Measurements from ENCODE around the gene PPEF2.
A peak's percentile ranks its signal among the peaks of the same experiment; 100 is the strongest.
"Not testable (repeated sequence)": the region's sequence is repeated elsewhere in the genome, so short reads cannot be mapped to it uniquely, and the experiment has no call there.

The PPEF2 gene, protein sequence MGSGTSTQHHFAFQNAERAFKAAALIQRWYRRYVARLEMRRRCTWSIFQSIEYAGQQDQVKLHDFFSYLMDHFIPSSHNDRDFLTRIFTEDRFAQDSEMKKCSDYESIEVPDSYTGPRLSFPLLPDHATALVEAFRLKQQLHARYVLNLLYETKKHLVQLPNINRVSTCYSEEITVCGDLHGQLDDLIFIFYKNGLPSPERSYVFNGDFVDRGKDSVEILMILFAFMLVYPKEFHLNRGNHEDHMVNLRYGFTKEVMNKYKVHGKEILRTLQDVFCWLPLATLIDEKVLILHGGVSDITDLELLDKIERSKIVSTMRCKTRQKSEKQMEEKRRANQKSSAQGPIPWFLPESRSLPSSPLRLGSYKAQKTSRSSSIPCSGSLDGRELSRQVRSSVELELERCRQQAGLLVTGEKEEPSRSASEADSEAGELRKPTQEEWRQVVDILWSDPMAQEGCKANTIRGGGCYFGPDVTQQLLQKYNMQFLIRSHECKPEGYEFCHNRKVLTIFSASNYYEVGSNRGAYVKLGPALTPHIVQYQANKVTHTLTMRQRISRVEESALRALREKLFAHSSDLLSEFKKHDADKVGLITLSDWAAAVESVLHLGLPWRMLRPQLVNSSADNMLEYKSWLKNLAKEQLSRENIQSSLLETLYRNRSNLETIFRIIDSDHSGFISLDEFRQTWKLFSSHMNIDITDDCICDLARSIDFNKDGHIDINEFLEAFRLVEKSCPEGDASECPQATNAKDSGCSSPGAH

GRCh38 chr4:75902352-75902751, at the start of gene PPEF2:
TSS of gene PPEF2 (minus strand) at chr4:75902452. CDS start at chr4:75896325, 6,127 bp downstream.
- H3K4me3 ChIP-seq (ENCODE audit: low read length), result no peak within 1 kb of the TSS

DNA sequence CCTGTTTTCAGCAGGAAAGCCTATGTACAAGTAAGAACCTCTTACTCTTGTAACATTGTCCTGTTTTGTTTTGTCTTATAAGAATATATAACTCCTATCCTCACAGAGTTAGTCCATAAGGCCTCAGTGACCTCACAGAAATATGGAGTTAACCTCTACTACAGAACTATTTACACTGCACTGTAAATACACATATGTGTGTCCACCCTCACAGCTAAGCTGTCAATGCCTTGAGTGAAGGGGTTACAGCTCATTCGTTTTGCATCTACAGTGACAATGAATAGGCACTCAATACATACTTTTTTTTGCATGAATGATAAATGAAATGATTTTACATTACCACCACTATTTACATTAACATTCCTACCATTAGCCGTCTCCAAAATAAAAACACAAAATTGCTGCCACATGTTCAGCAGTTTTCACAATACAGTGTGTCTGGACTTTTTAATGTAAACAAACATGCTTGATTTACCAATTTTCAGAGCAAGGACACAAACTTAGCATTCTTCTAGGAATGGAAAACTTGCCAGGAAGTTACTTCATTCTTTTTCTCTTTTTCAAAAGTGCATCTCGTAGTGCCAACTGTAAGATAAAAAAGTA, 48.1 kb upstream of the PPEF2 start:
- no peak for TF ChIP-seq ZNF274 (IDR thresholded peaks at IDR 0.05; ENCODE audit: low read depth, low read length)
- no peak overlapping the region for H3K4me3 ChIP-seq (ENCODE audit: low read length)

More at GRCh38 chr4:75902352-75902751, at the start of gene PPEF2:
- TF ChIP-seq ZNF274 (IDR thresholded peaks at IDR 0.05; ENCODE audit: low read depth, low read length), result no peak

- no peak overlapping the region for H3K4me3 ChIP-seq (ENCODE audit: low read length)
- TF ChIP-seq ZNF274 (IDR thresholded peaks at IDR 0.05; ENCODE audit: low read depth, low read length), result no peak
Measured at GRCh38 chr4:75948822-75949444, 46.7 kb upstream of the PPEF2 start.

DNA sequence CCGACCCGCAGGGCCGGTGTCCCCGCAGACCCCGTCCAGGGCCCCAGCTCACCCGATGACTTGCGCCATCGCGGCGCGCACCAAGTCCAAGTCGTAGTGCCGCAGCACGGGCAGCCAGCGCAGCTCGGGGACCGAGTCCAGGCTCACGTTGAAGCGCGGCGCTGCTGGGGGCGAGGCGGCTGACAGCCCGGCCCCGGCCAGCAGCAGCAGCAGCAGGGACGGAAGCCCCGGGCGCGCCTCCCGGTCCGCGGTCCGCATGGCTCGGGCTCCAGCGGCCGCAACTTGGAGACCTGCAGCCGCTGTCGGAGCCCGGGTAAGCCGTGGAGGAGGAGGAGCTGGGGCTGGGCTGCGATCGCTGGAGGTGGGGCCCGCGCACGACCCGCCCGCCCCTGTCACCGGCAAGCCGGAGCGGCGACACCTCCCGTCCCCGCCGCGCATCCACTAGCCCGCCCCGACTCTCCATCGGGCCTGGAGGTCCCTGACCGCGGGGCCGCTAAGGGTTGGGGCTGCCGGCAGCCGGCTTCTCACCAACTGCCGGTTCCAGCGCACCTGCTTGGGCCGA, 38.5 kb upstream of the PPEF2 start, which contains the start of gene NAAA:
NAAA (minus strand) TSS at position 322 of the 562 bp plus-strand sequence; CDS start at position 258, 64 bp downstream.
- TF ChIP-seq ZNF274 (IDR thresholded peaks at IDR 0.05; ENCODE audit: low read depth, low read length), result no peak
- H3K4me3 ChIP-seq (ENCODE audit: low read length), result peak within 1 kb of the TSS; percentile 56; the same call in 1 of the 2 replicates

GRCh38 chr4:75939890-75940691, 37.8 kb upstream of the PPEF2 start:
- no peak for TF ChIP-seq ZNF274 (IDR thresholded peaks at IDR 0.05; ENCODE audit: low read depth, low read length)
- H3K4me3 ChIP-seq (ENCODE audit: low read length), result peak overlapping the region; percentile 56; the same call in 1 of the 2 replicates

GRCh38 chr4:75935628-75936027, 33.4 kb upstream of the PPEF2 start:
- H3K4me3 ChIP-seq (ENCODE audit: low read length), result no peak overlapping the region
- no peak for TF ChIP-seq ZNF274 (IDR thresholded peaks at IDR 0.05; ENCODE audit: low read depth, low read length)

DNA sequence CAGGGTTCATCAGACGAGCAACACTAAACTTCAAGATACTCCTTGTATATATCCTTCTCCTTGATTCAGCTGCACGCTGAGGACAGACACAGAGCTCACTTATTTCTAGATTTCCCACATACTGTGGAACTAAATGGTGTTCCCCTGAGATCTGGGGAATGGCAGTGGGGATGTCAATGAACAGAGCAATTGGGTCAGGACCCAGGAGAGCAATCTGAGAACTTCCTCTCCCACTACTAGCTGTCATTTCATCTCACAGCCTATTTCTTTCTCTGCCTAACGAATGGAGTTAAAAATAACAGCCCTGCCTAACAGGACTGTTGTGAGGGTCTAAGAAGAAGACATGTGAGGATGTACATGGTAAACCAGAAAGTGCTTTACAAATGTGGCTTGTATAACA, 27.9 kb upstream of the PPEF2 start:
- H3K4me3 ChIP-seq (ENCODE audit: low read length), result no peak overlapping the region

DNA sequence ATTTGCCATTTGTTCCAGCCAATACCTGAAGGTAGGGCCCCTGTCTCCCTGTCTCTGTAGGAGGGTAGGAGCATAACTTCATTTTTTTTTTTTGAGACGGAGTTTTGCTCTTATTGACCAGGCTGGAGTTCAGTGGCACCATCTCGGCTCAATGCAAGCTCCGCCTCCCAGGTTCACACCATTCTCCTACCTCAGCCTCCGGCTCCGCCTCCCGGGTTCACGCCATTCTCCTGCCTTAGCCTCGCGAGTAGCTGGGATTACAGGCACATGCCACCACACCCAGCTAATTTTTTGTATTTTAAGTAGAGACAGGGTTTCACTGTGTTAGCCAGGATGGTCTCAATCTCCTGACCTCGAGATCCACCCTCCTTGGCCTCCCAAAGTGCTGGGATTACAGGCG, 22.7 kb upstream of the PPEF2 start:
- H3K4me3 ChIP-seq (ENCODE audit: low read length), result not testable (repeated sequence)

More for the DNA sequence above, 27.9 kb upstream of the PPEF2 start:
- TF ChIP-seq ZNF274 (IDR thresholded peaks at IDR 0.05; ENCODE audit: low read depth, low read length), result no peak

GRCh38 chr4:75924309-75924827, 22.1 kb upstream of the PPEF2 start:
- no peak overlapping the region for H3K4me3 ChIP-seq (ENCODE audit: low read length)
- no peak for TF ChIP-seq ZNF274 (IDR thresholded peaks at IDR 0.05; ENCODE audit: low read depth, low read length)

- no peak for TF ChIP-seq ZNF274 (IDR thresholded peaks at IDR 0.05; ENCODE audit: low read depth, low read length)
- no peak overlapping the region for H3K4me3 ChIP-seq (ENCODE audit: low read length)
Measured at GRCh38 chr4:75922588-75922987, 20.3 kb upstream of the PPEF2 start.

DNA sequence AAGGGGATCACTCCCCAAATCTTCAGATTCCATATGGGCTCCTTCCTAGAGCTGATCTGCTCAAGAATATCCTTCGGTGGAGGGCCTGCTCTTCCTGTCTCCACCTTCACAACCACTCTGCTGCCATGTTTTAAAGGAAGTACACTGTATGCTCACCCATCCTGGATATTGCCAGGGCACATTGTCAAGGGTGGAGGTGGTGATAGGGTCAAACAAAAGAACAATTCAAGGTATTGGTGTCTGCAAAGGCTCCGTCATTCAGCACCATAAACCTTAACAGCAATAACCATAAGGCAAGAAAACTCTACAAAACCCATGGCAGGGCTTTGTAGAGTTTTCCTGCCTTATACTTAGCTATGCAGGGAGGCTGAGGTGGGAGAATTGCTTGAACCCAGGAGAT, 19.7 kb upstream of the PPEF2 start:
- no peak for TF ChIP-seq ZNF274 (IDR thresholded peaks at IDR 0.05; ENCODE audit: low read depth, low read length)
- H3K4me3 ChIP-seq (ENCODE audit: low read length), result no peak overlapping the region

GRCh38 chr4:75920327-75920726, 18.1 kb upstream of the PPEF2 start:
- TF ChIP-seq ZNF274 (IDR thresholded peaks at IDR 0.05; ENCODE audit: low read depth, low read length), result no peak

DNA sequence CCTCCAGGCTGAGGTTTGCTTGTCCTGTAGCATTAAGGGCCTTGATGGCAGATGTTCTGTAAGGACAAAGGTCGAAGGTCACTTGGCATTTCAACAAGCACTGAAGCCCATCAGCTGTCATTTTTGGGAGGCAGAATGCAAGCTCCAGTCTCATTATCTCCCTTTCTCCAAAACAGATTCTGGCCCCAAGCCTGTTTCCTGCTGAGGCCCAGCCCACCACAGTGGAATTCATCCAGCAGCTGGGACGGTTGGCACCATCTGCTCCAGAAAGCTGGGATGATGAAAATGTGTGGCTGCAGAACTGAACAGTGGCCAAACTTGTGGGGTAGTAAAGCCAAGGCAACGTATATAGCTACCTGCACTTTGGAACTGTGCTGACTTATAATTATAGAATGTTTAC, 17.7 kb upstream of the PPEF2 start:
- no peak overlapping the region for H3K4me3 ChIP-seq (ENCODE audit: low read length)

More at GRCh38 chr4:75920327-75920726, 18.1 kb upstream of the PPEF2 start:
- no peak overlapping the region for H3K4me3 ChIP-seq (ENCODE audit: low read length)

More for the DNA sequence above, 17.7 kb upstream of the PPEF2 start:
- no peak for TF ChIP-seq ZNF274 (IDR thresholded peaks at IDR 0.05; ENCODE audit: low read depth, low read length)

Data from GM08714 (cell line).